ENCODE results near the gene ZNF654.
"Not testable (repeated sequence)": the region's sequence is repeated elsewhere in the genome, so short reads cannot be mapped to it uniquely, and the experiment has no call there.

The ZNF654 gene

DNA sequence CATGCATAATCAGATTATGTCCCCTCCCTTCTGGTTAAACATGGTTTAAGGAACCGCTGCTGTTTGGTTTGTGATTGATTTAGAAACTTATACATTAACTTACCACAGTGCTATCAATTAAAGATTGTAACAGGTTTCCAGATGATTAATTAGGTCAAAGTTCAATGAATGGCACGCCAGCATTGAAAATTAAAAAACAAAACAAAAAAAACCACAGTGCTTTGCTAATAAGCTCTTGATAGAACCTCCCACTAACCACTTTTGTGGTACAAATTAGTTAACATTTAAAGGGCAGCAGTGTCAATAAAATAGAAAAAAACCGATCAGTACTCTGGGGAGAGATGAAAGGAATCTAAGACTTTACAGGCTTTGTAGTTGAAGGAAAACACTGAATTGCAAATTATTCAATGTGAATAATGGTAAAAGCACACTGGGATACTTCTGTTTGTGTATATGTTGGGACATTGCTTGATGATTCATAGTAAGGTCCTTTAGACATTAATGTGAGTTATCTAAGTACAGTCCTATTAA lies 83.1 kb downstream of the ZNF654 start:
- no peak for DNase-seq (ENCODE audit: low read depth)

DNA sequence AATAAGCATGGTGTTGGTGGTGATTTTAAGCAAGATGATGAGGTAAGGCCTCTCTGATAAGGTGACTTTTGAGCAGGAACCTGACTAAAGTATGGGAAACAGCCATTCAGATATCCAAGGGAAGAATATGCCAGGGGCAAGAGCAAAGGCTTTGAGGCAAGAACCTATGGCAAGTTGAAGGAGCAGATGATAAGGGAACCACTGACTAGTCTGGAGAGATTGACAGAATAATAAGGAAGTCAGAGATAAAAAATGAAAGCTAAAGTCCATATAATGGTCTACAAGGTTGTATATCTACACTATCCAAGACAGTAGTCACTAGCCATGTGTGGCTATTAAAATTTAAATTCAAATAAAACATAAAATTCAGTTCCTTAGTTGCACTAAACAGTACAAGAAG lies 88.2 kb downstream of the ZNF654 start:
- DNase-seq (ENCODE audit: low read depth), result no peak

DNA sequence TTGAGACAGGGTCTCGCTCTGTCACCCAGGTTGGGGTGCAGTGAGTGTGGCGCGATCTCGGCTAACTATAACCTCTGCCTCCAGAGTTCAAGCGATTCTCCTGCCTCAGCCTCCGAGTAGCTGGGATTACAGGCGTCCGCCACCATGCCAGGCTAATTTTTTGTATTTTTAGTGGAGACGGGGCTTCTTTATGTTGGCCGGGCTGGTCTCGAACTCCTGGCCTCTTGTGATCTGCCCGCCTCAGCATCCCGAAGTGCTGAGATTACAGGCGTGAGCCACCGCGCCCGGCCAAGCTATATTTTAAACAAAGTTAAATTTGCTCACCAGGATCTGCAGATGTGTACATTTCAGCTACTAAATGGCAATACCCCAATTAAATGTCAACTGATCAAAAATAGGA lies 89.6 kb downstream of the ZNF654 start:
- no peak for DNase-seq (ENCODE audit: low read depth)

DNA sequence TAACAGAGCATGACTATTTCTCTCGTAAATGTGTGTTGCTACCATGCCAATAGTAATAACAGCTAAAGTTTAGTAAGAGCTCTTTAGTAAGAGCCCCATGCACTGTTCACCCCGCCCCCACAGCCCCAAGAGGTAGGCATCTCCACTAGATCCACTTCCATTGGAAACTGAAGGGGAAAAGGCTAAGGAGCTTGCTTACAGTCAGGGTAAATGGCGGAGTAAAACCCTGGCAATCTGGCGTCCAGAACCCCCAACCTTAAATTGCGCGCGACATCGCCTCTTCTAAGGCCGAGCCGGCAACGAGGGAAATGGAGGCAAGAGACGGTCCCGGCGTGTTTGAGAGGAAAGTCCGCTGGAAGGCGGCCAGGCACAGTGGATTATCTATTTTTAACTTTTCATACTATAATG lies 90.0 kb downstream of the ZNF654 start:
- no peak for DNase-seq (ENCODE audit: low read depth)

DNA sequence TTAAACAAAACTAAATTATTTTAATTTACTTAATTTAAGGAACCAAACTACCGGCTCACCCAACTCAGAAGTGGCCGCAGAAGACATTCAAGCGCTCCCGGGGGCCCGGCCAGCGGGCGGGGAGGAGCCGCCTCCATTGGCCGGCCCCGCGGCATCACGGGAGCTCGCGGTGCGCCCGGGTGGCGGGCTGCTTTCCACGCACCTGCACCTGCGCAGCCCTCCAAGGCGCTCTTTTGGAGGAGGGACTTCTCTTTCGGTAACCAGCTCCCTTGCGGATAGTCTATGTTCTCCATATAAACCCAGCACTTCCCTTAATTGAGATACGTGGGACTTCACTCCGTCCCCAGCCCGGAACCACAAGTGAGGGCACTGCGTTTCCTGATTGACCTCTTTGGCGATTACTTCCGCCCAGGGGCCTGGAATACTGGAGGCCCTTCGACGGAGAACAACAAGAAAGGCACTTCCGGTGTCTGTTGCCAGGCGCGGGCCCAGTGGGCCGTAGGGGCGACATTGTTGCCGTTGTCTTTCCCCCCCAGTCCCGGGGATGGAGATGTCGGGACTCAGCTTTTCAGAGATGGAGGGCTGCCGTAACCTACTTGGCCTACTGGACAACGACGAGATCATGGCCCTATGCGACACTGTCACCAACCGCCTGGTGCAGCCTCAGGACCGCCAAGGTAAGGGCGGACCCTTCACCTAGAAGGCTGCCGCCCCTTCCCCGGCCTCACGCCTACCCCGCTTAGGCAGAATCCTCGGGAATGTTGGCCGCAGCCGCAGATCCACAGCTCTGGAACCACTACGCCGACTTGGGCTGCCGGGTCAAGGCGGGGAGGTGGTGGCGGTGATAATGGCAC lies 90.7 kb downstream of the ZNF654 start, which contains the start of gene C3orf38:
Gene C3orf38 (plus strand): TSS at position 451 of the 854 bp plus-strand sequence. CDS start 94 bp downstream, at position 545.
- DNase-seq (ENCODE audit: low read depth), result peak; percentile 62

DNA sequence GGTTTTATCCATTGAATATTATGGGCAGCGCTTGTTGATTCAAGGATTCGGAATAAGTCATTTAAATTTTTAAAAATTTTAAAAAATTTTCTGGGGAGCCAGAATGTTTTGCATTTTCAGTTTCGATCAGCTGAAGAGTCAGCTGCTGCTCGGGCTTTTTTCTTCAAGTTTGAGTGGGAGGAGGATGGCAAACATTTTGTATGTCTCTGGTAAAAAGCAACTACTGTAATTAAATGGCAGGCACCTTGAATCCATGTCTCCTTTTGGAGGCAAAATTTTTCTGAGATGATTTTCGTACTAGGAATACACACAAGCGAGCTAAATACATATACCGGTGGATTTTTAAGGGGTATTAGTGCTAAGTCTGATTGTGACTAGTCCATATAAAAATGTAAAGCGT lies 91.3 kb downstream of the ZNF654 start:
- DNase-seq (ENCODE audit: low read depth), result no peak

DNA sequence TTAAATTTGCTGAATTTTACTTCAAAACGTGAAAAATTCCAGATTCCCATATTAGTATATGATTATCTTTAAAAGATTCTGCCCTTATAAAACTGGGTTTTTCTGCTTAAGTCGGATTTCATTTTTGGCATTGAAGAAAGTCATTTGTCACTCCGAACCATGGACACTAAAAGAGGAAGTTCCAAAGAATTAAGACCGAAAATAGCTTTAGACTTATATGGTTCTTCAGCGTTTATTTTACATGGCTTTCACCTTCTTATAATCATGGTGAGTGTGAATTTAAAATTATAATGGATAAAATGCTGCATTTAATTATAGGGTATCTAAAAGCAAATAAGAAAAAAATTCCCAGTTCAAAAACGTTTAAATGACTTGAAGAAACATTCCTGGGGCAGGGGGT lies 91.8 kb downstream of the ZNF654 start:
- no peak for DNase-seq (ENCODE audit: low read depth)

DNA sequence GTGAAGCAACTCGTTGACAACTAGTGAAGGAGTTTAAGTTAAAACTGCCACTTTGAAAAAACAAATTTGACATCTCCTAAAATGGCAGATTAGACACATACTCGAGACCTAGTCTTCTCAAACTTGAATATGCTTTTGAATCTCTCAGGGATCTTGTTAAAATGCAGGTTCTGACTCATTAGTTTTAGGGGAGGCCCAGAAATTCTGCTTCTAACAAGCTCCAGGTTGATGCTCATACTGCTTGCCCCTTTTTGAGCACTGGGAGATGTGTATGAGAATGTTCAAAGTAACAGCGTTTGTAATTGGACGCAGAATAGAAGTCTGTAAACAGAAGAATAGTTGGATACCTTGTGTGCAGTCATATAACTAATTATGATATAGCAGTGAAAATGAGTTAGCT lies 92.3 kb downstream of the ZNF654 start:
- DNase-seq (ENCODE audit: low read depth), result no peak

DNA sequence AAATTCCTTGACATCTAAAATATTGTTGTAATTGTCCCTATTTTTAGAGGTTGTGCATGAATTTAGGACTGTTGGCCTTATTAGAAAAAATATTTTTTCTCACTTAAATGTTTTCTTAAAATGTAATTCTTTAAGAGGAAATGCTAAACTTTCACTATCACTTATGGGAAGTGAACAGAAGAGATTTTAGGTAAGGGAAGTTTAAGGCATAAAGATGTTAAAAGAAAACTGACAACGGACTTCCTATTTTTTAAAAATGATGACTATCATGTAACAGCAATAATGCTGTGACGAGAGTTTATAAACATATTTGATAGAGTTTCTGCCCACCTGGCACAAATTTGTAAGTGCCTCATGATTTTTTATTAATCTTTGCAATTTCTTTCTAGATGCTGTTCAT lies 93.8 kb downstream of the ZNF654 start:
- no peak for DNase-seq (ENCODE audit: low read depth)

DNA sequence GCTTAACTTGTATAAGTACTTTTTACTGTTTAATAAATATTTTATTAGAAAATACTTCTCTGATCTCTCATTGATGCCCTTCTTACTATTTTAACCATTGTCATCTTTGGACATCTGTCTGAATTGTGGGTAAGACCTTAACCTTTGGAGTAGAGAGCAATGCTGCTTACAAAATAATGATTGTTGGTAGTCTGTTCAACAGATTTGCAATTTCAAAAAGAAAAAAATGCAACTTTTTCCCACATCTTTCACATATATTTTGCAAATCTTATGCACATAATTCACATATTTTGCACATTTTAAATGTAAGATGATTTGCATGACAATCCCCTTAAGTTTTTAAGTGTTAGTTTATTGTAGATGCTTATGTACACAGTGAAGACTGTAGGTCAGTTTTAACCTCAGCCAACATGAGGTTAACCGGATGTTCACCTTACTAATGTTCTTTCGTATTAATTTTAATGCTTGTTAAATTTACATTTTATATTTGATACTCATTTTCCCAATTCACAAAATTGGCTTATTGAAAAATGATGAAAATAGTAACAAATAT lies 107.4 kb downstream of the ZNF654 start:
- no peak for DNase-seq (ENCODE audit: low read depth)

DNA sequence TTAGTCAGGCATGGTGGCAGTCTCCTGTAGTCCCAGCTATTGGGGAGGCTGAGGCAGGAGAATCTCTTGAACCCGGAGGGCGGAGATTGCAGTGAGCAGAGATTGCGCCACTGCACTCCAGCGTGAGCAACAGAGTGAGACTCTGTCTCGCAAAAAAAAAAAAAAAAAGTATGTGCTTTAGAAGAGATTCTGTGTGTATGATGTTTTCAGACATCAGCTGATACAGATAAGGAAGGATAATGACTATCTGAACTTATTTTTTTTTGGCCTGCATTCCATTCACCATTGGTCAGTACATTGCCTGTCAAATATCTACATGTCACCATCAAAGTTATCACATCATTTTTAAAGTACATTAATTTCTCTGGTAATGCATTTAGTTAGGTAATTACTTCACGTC lies 108.1 kb downstream of the ZNF654 start:
- no peak for DNase-seq (ENCODE audit: low read depth)

DNA sequence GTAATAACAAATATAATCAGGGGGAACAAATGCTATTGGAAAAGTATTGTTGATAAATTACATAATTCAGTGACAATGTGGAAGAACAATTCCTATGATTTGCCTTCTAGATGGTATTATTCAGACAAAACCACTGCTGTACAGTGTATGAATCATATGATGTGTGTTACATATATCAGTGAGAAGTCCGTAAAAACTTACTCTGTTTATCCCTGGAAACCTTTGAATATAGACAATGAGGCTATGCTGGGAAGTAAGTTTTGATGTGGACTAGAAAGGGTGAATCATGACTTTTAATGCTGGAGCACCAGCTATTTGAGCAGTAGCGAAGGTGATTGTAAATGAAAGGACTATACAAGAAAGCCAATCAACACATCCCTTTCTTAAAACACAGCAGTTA lies 108.6 kb downstream of the ZNF654 start:
- DNase-seq (ENCODE audit: low read depth), result no peak

DNA sequence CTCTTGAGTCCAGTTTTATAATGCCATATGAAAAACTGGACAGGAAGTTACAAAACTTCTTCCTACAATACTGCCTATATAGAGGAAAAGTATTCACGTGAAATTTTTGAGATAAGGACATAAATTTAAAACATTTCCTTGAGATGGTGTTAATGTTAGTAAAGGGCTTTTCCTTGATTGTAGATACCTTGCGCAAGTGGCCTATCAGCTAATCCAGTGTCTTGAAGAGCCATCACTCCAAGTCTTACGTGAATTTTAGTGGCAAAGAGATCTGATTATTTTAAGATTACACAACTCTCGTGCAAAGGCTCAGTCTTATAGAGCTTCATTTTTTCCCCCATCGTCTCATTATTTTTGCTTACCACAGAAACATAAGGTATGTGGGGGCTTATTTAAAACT lies 109.1 kb downstream of the ZNF654 start:
- no peak for DNase-seq (ENCODE audit: low read depth)

DNA sequence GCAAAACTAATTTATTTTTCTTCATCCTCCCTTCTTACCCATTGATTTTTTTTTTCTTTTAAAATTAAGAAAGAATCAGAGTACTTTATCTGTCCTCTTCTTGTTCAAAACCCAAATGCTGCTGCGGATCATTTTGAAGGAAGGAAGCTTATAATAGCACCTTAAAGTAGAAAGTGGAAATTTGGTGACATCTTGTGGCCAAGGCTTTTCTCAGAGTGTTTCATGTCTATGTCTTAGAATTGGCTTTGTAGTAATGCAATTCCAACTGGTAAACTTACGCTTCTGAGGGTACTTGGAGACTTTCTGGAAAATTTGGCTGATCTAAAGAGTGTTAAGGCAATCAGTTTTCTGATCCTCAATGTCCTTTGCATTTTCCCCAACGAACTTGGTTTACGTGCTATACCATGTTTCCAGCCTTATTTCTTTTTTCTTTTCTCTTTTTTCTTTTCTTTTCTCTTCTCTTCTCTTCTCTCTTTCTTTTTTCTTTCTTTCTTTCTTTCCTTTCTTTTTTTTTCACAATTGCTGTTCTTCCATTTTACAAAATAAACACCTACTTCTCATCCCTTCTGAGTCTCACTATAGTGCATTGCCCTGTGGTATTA lies 121.4 kb downstream of the ZNF654 start:
- no peak for DNase-seq (ENCODE audit: low read depth)

DNA sequence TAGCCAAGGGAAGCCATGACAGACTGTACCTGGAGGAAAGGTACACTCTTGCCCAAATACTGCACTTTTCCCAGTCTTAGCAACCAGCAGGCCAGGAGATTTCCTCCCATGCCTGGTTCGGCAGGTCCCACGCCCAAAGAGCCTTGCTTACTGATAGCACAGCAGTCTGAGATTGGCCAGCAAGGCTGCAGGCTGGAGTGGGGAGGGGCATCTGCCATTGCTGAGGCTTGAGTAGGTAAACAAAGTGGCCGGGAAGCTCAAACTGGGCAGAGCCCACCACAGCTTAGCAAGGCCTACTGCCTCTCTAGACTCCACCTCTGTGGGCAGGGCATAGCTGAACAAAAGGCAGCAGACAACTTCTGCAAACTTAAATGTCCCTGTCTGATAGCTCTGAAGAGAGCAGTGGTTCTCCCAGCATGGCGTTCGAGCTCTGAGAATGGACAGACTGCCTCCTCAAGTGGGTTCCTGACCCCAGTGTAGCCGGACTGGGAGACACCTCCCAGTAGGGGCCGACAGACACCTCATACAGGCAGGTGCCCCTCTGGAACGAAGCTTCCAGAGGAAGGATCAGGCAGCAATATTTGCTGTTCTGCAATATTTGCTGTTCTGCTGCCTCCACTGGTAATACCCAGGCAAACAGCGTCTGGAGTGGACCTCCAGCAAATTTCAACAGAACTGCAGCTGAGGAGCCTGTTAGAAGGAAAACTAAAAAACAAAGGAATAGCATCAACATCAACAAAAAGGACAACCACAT lies 123.3 kb downstream of the ZNF654 start:
- DNase-seq (ENCODE audit: low read depth), result not testable (repeated sequence)

DNA sequence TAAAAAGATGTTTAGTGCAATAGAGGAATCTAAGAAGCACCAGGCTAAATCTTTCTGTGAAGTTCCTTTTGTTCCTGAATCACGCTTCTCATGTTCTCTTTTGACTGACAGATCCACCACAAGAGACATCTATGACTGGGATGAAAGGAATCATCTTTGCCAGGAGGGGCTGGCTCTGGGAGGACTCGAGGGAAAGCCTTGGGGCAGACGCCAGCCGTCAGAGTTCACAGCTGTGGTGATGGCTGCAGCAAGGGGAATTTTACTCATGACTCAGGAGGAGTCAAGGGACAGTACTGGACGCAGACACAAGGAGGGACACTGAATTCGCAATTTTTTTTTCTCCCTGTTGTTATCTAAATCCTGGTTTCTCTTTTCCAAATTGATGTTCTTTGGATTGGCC lies 129.4 kb downstream of the ZNF654 start:
- DNase-seq (ENCODE audit: low read depth), result no peak

DNA sequence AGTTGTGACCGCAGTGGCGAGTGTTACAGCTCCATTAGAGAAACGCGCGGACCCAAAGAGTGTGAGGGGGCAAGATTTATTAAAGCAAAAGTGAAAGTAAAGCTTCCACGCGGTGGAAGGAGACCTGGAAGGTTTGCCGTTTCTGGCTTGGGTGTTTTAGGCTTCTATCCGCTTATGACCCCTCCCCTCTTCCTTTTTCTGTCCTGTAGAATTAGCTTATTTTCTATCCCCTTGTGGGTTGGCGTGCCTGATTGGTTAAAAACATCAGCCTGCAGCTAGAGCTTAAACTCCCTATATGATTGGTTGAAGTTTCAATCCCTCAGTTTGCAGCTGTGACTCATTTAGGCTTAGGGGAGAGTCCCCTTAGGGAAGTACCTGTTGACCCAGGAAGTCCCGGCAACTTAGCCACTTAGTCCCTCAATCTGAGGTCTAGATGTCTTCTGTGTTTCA lies 130.3 kb downstream of the ZNF654 start:
- DNase-seq (ENCODE audit: low read depth), result no peak

DNA sequence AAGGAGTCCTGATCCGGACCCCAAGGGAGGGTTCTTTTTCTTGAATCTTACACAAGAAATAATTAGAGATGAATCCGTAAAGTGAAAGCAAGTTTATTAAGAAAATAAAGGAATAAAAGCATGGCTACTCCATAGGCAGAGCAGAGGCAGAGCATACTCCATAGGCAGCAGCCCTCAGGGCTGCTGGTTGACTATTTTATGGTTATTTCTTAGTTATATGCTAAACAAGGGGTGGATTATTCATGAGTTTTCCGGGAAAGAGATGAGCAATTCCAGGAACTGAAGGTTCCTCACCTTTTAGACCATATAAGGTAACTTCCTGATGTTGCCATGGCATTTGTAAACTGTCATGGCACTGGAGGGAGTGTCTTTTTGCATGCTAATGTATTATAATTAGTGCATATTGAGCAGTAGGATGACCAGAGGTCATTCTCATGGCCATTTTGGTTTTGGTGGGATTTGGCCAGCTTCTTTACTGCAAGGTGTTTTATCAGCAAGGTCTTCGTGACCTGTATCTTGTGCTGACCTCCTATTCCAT lies 132.9 kb downstream of the ZNF654 start:
- DNase-seq (ENCODE audit: low read depth), result no peak

DNA sequence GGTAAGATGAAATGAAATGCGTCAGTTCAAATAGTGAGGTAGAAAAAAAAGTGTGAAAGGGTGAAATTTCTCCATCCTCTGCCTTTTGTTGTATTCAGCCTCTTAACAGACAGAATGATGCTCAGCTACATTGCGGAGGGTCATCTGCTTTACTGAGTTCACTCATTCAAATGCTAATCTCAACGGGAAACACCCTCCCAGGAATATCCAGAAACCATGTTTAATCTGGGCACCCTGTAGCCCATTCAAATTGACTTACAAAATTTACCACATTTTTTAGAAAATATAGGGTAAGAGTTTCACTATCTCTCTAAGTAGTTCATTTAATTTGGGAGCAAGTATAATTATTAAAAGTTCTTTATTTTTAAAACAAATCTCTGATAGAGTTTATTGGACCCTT lies 133.6 kb downstream of the ZNF654 start:
- no peak for DNase-seq (ENCODE audit: low read depth)
